GM19455 (cell line): ENCODE results near the gene CABP2.
A peak's percentile ranks its signal among the peaks of the same experiment; 100 is the strongest.
"Not testable (repeated sequence)": the region's sequence is repeated elsewhere in the genome, so short reads cannot be mapped to it uniquely, and the experiment has no call there.

Experiments
- ATAC-seq: cut with Tn5 transposase; IDR thresholded peaks from one replicate; pipeline ENCODE4 v1.9.1; 2021; ENCODE audit not compliant: unreplicated experiment

The CABP2 gene

GRCh38 chr11:67495234-67496005, 27.8 kb downstream of the CABP2 start:
- ATAC-seq, result no peak

- ATAC-seq, result no peak
These were observed 28.6 kb downstream of the CABP2 start for GRCh38 chr11:67494371-67495233.

GRCh38 chr11:67493548-67494370, 29.5 kb downstream of the CABP2 start:
- no peak for ATAC-seq

- no peak for ATAC-seq
These were observed 30.3 kb downstream of the CABP2 start for GRCh38 chr11:67492801-67493547.

- ATAC-seq, result no peak
These were observed 31.0 kb downstream of the CABP2 start for GRCh38 chr11:67492069-67492727.

GRCh38 chr11:67491276-67492068, 31.8 kb downstream of the CABP2 start:
- ATAC-seq, result no peak

- ATAC-seq, result no peak
These were observed 32.5 kb downstream of the CABP2 start for GRCh38 chr11:67490727-67491065.

- no peak for ATAC-seq
These were observed 33.1 kb downstream of the CABP2 start for GRCh38 chr11:67489885-67490726.

- no peak for ATAC-seq
These were observed 33.9 kb downstream of the CABP2 start for GRCh38 chr11:67489203-67489884.

- ATAC-seq, result peak; percentile 38
These were observed 36.6 kb downstream of the CABP2 start for GRCh38 chr11:67486481-67487195.

GRCh38 chr11:67485873-67486361, 37.3 kb downstream of the CABP2 start:
- not testable (repeated sequence) for ATAC-seq

GRCh38 chr11:67484847-67485311, 38.4 kb downstream of the CABP2 start:
- ATAC-seq, result no peak

GRCh38 chr11:67483831-67484665, 39.2 kb downstream of the CABP2 start:
- ATAC-seq, result no peak

GRCh38 chr11:67482827-67483798, 40.1 kb downstream of the CABP2 start, which contains the start of gene AIP:
Gene AIP, plus strand, starts transcription at chr11:67483026. Its CDS starts 133 bp downstream, at chr11:67483159.
- peak; percentile 60 for ATAC-seq
